GM23338 (cell line): ENCODE data around the gene GRIFIN. TPM values are rescaled to one million over a fixed set of nuclear protein-coding genes. Genes with fewer than 3 reads are reported as not detected.

ENCODE experiments used
- ATAC-seq: fragments of 200-7000 bp; cut with Tn5 transposase; 3 replicates; pipeline ENCODE4 v1.9.1; 2020
- DNase-seq: peaks from one replicate; pipeline ENCODE4 v3.0.0-alpha.2; 2015; ENCODE audit warnings: low spot score
- H2AFZ ChIP-seq: fragments of 200-600 bp; sonication (generic); 2 replicates; pipeline ENCODE4 v1.8.0; 2016; ENCODE audit warnings: antibody characterized with exemption, mild to moderate bottlenecking, moderate library complexity
- H3F3A ChIP-seq: fragments of 200-600 bp; sonication (generic); replicated peaks from 2 replicates; pipeline ENCODE4 v1.8.0; 2017; ENCODE audit warnings: antibody characterized with exemption, mixed run types, low read depth
- H3K27ac ChIP-seq: fragments of 200-600 bp; sonication (generic); 2 replicates; pipeline ENCODE4 v1.6.1; 2016; ENCODE audit warnings: low read depth
- H3K27me3 ChIP-seq: fragments of 200-600 bp; sonication (generic); 2 replicates; pipeline ENCODE4 v1.8.0; 2016; ENCODE audit warnings: mild to moderate bottlenecking, mixed run types, moderate library complexity; ENCODE audit not compliant: insufficient read depth
- H3K36me3 ChIP-seq: fragments of 200-600 bp; sonication (generic); 2 replicates; pipeline ENCODE4 v1.8.0; 2016; ENCODE audit warnings: mild to moderate bottlenecking; ENCODE audit not compliant: insufficient read depth
- H3K4me1 ChIP-seq: fragments of 200-600 bp; sonication (generic); 2 replicates; pipeline ENCODE4 v1.8.0; 2016; ENCODE audit warnings: mild to moderate bottlenecking, moderate library complexity; ENCODE audit not compliant: insufficient read depth
- H3K4me2 ChIP-seq: fragments of 200-600 bp; sonication (generic); 2 replicates; pipeline ENCODE4 v1.7.1; 2017; ENCODE audit warnings: mixed run types
- H3K4me3 ChIP-seq: fragments of 200-600 bp; sonication (generic); 2 replicates; pipeline ENCODE4 v1.6.1; 2016; ENCODE audit warnings: mixed run types
- H3K79me2 ChIP-seq: fragments of 200-600 bp; sonication (generic); replicated peaks from 2 replicates; pipeline ENCODE4 v1.8.0; 2017; ENCODE audit warnings: mild to moderate bottlenecking; ENCODE audit not compliant: insufficient read depth
- H3K9me2 ChIP-seq: fragments of 200-600 bp; sonication (generic); 2 replicates; pipeline ENCODE4 v1.8.0; 2017; ENCODE audit not compliant: insufficient read depth
- H4K20me1 ChIP-seq: fragments of 200-600 bp; sonication (generic); replicated peaks from 2 replicates; pipeline ENCODE4 v1.8.0; 2017; ENCODE audit warnings: mild to moderate bottlenecking; ENCODE audit not compliant: insufficient read depth
- H3K27ac Mint-ChIP-seq: 2 replicates; pipeline ENCODE4 v1.8.0; 2020; ENCODE audit warnings: inconsistent platforms, mild to moderate bottlenecking, moderate library complexity, mixed read lengths
- H3K27me3 Mint-ChIP-seq: 3 replicates; pipeline ENCODE4 v1.8.0; 2022; ENCODE audit warnings: low read depth, mild to moderate bottlenecking, moderate library complexity, mixed read lengths, inconsistent platforms; ENCODE audit not compliant: insufficient read depth, poor library complexity
- H3K36me3 Mint-ChIP-seq: 3 replicates; pipeline ENCODE4 v1.8.0; 2021; ENCODE audit warnings: low read depth, mild to moderate bottlenecking, inconsistent platforms, moderate library complexity, mixed read lengths
- H3K4me1 Mint-ChIP-seq: 3 replicates; pipeline ENCODE4 v1.8.0; 2020; ENCODE audit warnings: mild to moderate bottlenecking, inconsistent platforms, mixed read lengths
- H3K4me3 Mint-ChIP-seq: 3 replicates; pipeline ENCODE4 v1.8.0; 2021; ENCODE audit warnings: moderate library complexity, mild to moderate bottlenecking, inconsistent platforms, mixed read lengths
- H3K9me3 Mint-ChIP-seq: 3 replicates; pipeline ENCODE4 v1.8.0; 2020; ENCODE audit warnings: moderate library complexity, mild to moderate bottlenecking, inconsistent platforms, mixed read lengths
- EZH2phosphoT487 ChIP-seq: fragments of 200-600 bp; sonication (generic); IDR thresholded peaks from one replicate; pipeline ENCODE4 v1.8.1; 2018; ENCODE audit warnings: antibody characterized with exemption; ENCODE audit not compliant: unreplicated experiment
- NANOG ChIP-seq: IDR thresholded peaks from 2 replicates; pipeline ENCODE4 v1.6.1; 2016; ENCODE audit warnings: antibody characterized with exemption, borderline replicate concordance
- STAT1 ChIP-seq: IDR thresholded peaks from one replicate; pipeline ENCODE4 v1.6.1; 2016; ENCODE audit warnings: antibody characterized with exemption; ENCODE audit not compliant: unreplicated experiment
- ZNF114 ChIP-seq: fragments of 250-450 bp; sonication (Bioruptor Pico); IDR thresholded peaks from 2 replicates; pipeline ENCODE4 v1.5.0; 2020; ENCODE audit warnings: mild to moderate bottlenecking, moderate library complexity
- polyA plus RNA-seq: library from polyadenylated mRNA; unstranded; fragments of >200 nt; fragmentation: Nextera tagmentation; extraction: Ambion mirVana; gene quantifications from 2 replicates; pipeline ENCODE4 v1.2.1, GENCODE V29; 2016
- total RNA-seq: library from RNA; depleted of rRNA; stranded (reverse); fragments of >200 nt; shearing (Covaris generic); gene quantifications from 2 replicates; pipeline ENCODE4 v1.2.3, GENCODE V29; 2014
- TF ChIP-seq, protein P1 (sequence below): fragments of 250-450 bp; sonication (Bioruptor Pico); IDR thresholded peaks from 2 replicates; pipeline ENCODE4 v1.5.0; 2020; ENCODE audit warnings: mild to moderate bottlenecking, moderate library complexity
- TF ChIP-seq, protein P2 (sequence below): IDR thresholded peaks from 2 replicates; pipeline ENCODE4 v1.6.1; 2016; ENCODE audit warnings: antibody characterized with exemption

The GRIFIN gene
- total and polyA plus RNA-seq, 2 experiments from 2014 or later: not detected

- TF ChIP-seq, protein P1, sequence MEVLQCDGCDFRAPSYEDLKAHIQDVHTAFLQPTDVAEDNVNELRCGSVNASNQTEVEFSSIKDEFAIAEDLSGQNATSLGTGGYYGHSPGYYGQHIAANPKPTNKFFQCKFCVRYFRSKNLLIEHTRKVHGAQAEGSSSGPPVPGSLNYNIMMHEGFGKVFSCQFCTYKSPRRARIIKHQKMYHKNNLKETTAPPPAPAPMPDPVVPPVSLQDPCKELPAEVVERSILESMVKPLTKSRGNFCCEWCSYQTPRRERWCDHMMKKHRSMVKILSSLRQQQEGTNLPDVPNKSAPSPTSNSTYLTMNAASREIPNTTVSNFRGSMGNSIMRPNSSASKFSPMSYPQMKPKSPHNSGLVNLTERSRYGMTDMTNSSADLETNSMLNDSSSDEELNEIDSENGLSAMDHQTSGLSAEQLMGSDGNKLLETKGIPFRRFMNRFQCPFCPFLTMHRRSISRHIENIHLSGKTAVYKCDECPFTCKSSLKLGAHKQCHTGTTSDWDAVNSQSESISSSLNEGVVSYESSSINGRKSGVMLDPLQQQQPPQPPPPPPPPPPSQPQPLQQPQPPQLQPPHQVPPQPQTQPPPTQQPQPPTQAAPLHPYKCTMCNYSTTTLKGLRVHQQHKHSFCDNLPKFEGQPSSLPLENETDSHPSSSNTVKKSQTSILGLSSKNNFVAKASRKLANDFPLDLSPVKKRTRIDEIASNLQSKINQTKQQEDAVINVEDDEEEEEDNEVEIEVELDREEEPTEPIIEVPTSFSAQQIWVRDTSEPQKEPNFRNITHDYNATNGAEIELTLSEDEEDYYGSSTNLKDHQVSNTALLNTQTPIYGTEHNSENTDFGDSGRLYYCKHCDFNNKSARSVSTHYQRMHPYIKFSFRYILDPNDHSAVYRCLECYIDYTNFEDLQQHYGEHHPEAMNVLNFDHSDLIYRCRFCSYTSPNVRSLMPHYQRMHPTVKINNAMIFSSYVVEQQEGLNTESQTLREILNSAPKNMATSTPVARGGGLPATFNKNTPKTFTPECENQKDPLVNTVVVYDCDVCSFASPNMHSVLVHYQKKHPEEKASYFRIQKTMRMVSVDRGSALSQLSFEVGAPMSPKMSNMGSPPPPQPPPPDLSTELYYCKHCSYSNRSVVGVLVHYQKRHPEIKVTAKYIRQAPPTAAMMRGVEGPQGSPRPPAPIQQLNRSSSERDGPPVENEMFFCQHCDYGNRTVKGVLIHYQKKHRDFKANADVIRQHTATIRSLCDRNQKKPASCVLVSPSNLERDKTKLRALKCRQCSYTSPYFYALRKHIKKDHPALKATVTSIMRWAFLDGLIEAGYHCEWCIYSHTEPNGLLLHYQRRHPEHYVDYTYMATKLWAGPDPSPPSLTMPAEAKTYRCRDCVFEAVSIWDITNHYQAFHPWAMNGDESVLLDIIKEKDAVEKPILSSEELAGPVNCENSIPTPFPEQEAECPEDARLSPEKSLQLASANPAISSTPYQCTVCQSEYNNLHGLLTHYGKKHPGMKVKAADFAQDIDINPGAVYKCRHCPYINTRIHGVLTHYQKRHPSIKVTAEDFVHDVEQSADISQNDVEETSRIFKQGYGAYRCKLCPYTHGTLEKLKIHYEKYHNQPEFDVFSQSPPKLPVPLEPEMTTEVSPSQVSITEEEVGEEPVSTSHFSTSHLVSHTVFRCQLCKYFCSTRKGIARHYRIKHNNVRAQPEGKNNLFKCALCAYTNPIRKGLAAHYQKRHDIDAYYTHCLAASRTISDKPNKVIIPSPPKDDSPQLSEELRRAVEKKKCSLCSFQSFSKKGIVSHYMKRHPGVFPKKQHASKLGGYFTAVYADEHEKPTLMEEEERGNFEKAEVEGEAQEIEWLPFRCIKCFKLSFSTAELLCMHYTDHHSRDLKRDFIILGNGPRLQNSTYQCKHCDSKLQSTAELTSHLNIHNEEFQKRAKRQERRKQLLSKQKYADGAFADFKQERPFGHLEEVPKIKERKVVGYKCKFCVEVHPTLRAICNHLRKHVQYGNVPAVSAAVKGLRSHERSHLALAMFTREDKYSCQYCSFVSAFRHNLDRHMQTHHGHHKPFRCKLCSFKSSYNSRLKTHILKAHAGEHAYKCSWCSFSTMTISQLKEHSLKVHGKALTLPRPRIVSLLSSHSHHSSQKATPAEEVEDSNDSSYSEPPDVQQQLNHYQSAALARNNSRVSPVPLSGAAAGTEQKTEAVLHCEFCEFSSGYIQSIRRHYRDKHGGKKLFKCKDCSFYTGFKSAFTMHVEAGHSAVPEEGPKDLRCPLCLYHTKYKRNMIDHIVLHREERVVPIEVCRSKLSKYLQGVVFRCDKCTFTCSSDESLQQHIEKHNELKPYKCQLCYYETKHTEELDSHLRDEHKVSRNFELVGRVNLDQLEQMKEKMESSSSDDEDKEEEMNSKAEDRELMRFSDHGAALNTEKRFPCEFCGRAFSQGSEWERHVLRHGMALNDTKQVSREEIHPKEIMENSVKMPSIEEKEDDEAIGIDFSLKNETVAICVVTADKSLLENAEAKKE (CRISPR knock-in tag): no peak
- TF ChIP-seq ZNF114 (CRISPR knock-in tag): no peak
Observed at GRCh38 chr7:2520761-2521290, 44.6 kb upstream of the GRIFIN start (continued).

DNA sequence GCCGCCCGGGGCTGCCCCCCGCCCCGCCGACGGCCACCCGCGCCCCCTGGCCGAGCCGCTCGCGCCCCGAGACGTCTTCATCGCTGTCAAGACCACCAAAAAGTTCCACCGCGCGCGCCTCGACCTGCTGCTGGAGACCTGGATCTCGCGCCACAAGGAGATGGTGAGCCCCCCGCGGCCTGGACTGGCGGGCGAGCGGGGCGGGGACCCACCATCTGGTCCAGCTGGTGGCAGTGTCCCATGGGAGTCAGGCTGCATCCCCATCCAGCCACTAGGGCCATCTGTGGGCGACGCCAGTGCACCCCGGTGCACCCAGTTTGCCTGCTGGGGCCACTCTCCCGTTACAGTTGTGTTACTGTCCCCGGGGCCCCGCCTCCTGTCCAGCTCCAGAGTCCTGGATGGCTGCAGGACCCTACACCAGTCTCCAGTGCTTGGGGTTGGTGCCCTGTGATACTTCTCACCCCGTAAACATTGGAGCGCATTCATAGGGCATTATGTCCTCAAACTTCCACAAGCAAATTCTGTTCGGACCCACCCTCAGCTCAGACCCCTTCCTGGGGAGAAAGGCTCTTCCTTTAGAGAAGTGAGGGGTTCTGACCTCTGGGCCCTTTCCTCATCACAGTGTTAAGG lies 44.0 kb upstream of the GRIFIN start:
- Histone ChIP-seq H3K79me2 (peaks cover 14% of the 10 kb centered on the region), H3K9me2 (no peaks in the 10 kb centered on the region), H3K27me3 (peaks cover 28% of the 10 kb centered on the region), H3K4me1 (peaks cover 59% of the 10 kb centered on the region), H4K20me1 (no peaks in the 10 kb centered on the region; the same call in 1 of the 2 replicates), H3K4me3 (peak overlapping the region; percentile 68), H3K4me2 (peak overlapping the region; percentile 92), H3K27ac (no peak overlapping the region), H3F3A (peaks cover 6% of the 10 kb centered on the region; the same call in 1 of the 2 replicates), H2AFZ (no peak overlapping the region), H3K36me3 (no peaks in the 10 kb centered on the region)
- H3K27me3 Mint-ChIP-seq: peaks cover 42% of the 10 kb centered on the region
- H3K9me3 Mint-ChIP-seq: no peaks in the 10 kb centered on the region
- H3K36me3 Mint-ChIP-seq: peaks cover 4% of the 10 kb centered on the region; the same call in 1 of the 3 replicates
- peak overlapping the region; percentile 84 for H3K4me3 Mint-ChIP-seq
- H3K27ac Mint-ChIP-seq: no peak overlapping the region
- peaks cover 48% of the 10 kb centered on the region for H3K4me1 Mint-ChIP-seq
- ATAC-seq (no peak), DNase-seq (peak; percentile 47)
- TF ChIP-seq STAT1: no peak
- TF ChIP-seq, protein P2, sequence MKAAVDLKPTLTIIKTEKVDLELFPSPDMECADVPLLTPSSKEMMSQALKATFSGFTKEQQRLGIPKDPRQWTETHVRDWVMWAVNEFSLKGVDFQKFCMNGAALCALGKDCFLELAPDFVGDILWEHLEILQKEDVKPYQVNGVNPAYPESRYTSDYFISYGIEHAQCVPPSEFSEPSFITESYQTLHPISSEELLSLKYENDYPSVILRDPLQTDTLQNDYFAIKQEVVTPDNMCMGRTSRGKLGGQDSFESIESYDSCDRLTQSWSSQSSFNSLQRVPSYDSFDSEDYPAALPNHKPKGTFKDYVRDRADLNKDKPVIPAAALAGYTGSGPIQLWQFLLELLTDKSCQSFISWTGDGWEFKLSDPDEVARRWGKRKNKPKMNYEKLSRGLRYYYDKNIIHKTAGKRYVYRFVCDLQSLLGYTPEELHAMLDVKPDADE: no peak
- TF ChIP-seq NANOG: no peak
- no peak for TF ChIP-seq EZH2phosphoT487
- TF ChIP-seq, protein P1 (CRISPR knock-in tag): no peak
- TF ChIP-seq ZNF114 (CRISPR knock-in tag): no peak
